Right cardiac atrium (tissue), 5 donors: ENCODE data around the gene RNU7-1. TPM values are rescaled to one million over a fixed set of nuclear protein-coding genes. Genes with fewer than 3 reads are reported as not detected.

Experiments
- ATAC-seq, 2 donors: fragments of 200-7000 bp; cut with Tn5 transposase; one replicate each; pipeline versions ENCODE4 v1.8.0 to v1.9.1; 2020; ENCODE audit warnings: moderate library complexity in 2 of 2, mild to moderate bottlenecking in 1 of 2
- DNase-seq, 3 donors: peaks; one replicate each; pipeline ENCODE4 v3.0.0-alpha.2; 2020
- H3K27ac ChIP-seq: one replicate; pipeline ENCODE4 v1.5.1; 2013; ENCODE audit warnings: mild to moderate bottlenecking, low read length, control low read depth, moderate library complexity
- H3K27me3 ChIP-seq: one replicate; pipeline ENCODE4 v1.6.1; 2013; ENCODE audit not compliant: control insufficient read depth, insufficient read depth
- H3K4me1 ChIP-seq: one replicate; pipeline ENCODE4 v1.6.1; 2013; ENCODE audit warnings: low read length; ENCODE audit not compliant: control insufficient read depth, insufficient read depth
- H3K4me3 ChIP-seq: one replicate; pipeline ENCODE4 v1.5.1; 2013; ENCODE audit warnings: low read length, control low read depth
- H3K9me3 ChIP-seq: one replicate; pipeline ENCODE4 v1.6.1; 2013; ENCODE audit warnings: low read length; ENCODE audit not compliant: control insufficient read depth
- WGBS: extraction: QIAGEN DNeasy Blood & Tissue Kit; methylation state at CpG from one replicate; pipeline ENCODE4 v1.1.7; 2013; 5-methylcytosine and 5-hydroxymethylcytosine counted together
- intact Hi-C, 4 donors: fragments of 100-400 bp; cut with DNase I; formaldehyde crosslinking; loops; one replicate each; pipeline versions ENCODE4 v1.11.0 to v1.14.0; 2022 to 2023
- polyA plus RNA-seq: library from polyadenylated mRNA; stranded (reverse); fragments of 200-250 nt; gene quantifications from one replicate; pipeline ENCODE4 v1.2.3, GENCODE V29; 2013
- total RNA-seq, 4 donors: library from RNA; stranded (reverse); fragmentation: NEBNext Ultra II Directional; extraction: Animal tissue kit (Norgen Biotek cat#: 25700); gene quantifications; one replicate each; pipeline ENCODE4 v1.2.1, GENCODE V29; 2021
- donor health status: healthy with polysubstance abuse.
- donor health status: DM: no; HTN: yes; CAD: no.
- donor health status: DM: no; HTN: no; CAD: no.
- donor health status: DM: no; HTN: yes; CAD: no; lungs with severe emphysema.
- donor health status: DM: yes; HTN: yes; CAD: no.

RNU7-1 gene
- total and polyA plus RNA-seq, 5 donors, result not detected

DNA sequence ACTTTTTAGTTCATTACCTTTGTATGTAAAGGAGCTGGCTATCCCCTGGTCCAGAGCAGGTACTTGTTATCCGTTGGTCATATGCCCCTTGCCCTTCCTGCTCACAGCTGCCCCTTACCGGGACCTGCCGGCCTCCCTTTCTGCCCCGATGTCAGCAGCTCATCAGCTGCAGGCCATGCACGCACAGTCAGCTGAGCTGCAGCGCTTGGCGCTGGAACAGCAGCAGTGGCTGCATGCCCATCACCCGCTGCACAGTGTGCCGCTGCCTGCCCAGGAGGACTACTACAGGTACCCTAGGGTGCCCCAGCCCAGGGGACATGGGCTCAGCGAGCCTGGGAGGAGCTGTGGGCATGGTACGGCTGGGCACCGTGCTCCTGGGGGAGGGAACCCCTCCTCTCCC is 2.3 kb upstream of the RNU7-1 start:
- 82% methylated on average over 12 of the region's 12 CpGs for WGBS
- peak; percentile 24 to 77 (median 68) for DNase-seq
- peaks cover 2% of the 10 kb centered on the region for H3K4me1 ChIP-seq
- H3K27ac ChIP-seq, result no peak overlapping the region
- no peaks in the 10 kb centered on the region for H3K9me3 ChIP-seq
- intact Hi-C loops, result loop anchor here in 1 of 4 donors (10.0 kb wide), 1 partner anchor 174 kb away; no protein-coding TSS in a partner anchor
- H3K4me3 ChIP-seq, result no peak overlapping the region
- ATAC-seq, result no peak
- H3K27me3 ChIP-seq, result no peaks in the 10 kb centered on the region

DNA sequence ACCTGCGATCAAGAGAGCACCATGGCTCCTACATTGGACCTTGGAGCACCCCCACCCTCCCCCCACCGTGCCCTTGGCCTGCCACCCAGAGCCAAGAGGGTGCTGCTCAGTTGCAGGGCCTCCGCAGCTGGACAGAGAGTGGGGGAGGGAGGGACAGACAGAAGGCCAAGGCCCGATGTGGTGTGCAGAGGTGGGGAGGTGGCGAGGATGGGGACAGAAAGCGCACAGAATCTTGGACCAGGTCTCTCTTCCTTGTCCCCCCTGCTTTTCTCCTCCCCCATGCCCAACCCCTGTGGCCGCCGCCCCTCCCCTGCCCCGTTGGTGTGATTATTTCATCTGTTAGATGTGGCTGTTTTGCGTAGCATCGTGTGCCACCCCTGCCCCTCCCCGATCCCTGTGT is 1.8 kb upstream of the RNU7-1 start:
- Histone ChIP-seq H3K27ac (no peak overlapping the region), H3K9me3 (no peaks in the 10 kb centered on the region), H3K4me1 (peaks cover 2% of the 10 kb centered on the region), H3K4me3 (no peak overlapping the region), H3K27me3 (no peaks in the 10 kb centered on the region)
- 82% methylated on average over 12 of the region's 12 CpGs for WGBS
- DNase-seq, result peak; percentile 35 to 75 (median 66)
- intact Hi-C loops, result loop anchor here in 1 of 4 donors (10.0 kb wide), 1 partner anchor 173 kb away; no protein-coding TSS in a partner anchor
- no peak for ATAC-seq

DNA sequence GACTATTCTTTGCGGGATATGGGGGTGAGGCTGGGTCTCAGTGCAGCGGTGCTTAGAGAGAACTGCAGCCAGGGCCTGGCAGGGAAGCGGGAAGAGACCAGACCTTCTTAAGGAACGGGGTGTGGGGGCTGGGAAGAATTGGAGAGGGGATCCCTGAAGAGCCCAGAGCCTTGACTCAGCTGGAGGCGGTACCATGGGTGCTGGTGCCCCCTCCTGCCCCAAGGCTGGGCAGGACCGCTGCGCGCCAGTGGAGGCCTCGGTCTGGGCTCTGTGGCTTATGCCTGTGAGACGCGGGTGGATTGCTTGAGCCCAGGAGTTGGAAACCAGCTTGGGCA is 1.3 kb upstream of the RNU7-1 start:
- Histone ChIP-seq H3K4me1 (peaks cover 2% of the 10 kb centered on the region), H3K27ac (no peak overlapping the region), H3K4me3 (no peak overlapping the region), H3K27me3 (no peaks in the 10 kb centered on the region), H3K9me3 (no peaks in the 10 kb centered on the region)
- WGBS, result 90% methylated on average over 11 of the region's 11 CpGs
- ATAC-seq (no peak), DNase-seq (peak; percentile 33 to 77 (median 69))
- intact Hi-C loops, result loop anchor here in 1 of 4 donors (10.0 kb wide), 1 partner anchor 173 kb away; no protein-coding TSS in a partner anchor

DNA sequence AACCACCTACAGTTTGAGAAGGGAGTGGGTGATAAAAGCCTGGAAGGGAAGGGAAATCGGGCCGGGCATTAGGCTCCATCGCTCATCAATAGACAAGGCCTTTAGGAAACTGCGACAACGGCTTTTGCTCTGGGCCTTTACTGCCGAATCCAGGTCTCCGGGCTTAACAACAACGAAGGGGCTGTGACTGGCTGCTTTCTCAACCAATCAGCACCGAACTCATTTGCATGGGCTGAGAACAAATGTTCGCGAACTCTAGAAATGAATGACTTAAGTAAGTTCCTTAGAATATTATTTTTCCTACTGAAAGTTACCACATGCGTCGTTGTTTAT is 261 bp upstream of the RNU7-1 start:
- Histone ChIP-seq H3K4me3 (peak overlapping the region; percentile 35), H3K27ac (peak overlapping the region; percentile 97), H3K9me3 (no peaks in the 10 kb centered on the region), H3K27me3 (no peaks in the 10 kb centered on the region), H3K4me1 (peaks cover 1% of the 10 kb centered on the region)
- WGBS, result under 1% methylated on average over 13 of the region's 13 CpGs
- peak; percentile 62 to 64 for ATAC-seq
- intact Hi-C loops, result loop anchor here in 1 of 4 donors (10.0 kb wide), 1 partner anchor 171 kb away; no protein-coding TSS in a partner anchor
- peak; percentile 79 to 90 (median 88) for DNase-seq

DNA sequence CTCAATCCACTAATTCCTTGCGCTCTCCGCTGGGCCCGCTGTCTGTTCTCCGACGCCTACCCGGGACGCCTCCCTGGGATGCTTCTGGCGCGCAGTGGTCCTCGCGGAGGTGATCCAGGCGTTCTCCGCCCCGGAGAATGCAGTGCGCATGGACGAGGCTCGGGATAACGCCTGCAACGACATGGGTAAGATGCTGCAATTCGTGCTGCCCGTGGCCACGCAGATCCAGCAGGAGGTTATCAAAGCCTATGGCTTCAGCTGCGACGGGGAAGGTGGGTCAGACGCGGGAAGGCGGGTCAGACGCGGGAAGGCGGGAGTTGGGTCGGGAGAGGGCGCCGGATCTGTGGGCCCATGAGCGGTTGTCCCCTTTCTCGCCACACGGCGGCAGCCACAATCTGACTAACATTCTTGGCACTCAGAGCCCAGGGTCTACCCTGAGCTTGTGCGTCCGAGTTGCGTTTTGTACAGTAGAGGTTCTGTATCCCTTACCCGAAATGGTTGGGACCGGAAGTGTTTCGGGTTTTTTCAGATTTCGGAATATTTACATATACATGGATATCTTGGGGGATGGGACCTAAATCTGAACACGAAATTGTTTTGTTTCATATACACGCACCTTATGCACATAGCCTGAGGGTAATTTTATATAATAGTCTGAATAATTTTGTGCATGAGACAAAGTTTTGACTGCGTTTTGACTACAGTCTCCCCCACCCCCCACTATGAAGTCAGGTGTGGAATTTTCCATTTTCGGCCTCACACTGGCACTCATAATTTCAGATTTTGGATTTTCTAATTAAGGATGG is 968 bp downstream of the RNU7-1 start:
- Histone ChIP-seq H3K27ac (peak overlapping the region; percentile 96), H3K27me3 (no peaks in the 10 kb centered on the region), H3K4me1 (no peaks in the 10 kb centered on the region), H3K4me3 (peak overlapping the region; percentile 35), H3K9me3 (no peaks in the 10 kb centered on the region)
- 3% methylated on average over 48 of the region's 48 CpGs for WGBS
- ATAC-seq, result peak; percentile 78 to 79
- peak; percentile 93 to 97 (median 97) for DNase-seq
- intact Hi-C loops, result loop anchor here in 3 of 4 donors (2.0 to 10.0 kb wide), 4 partner anchors 18 to 170 kb away; partner anchors contain the start of gene ATN1 (in 1 of the 3)

DNA sequence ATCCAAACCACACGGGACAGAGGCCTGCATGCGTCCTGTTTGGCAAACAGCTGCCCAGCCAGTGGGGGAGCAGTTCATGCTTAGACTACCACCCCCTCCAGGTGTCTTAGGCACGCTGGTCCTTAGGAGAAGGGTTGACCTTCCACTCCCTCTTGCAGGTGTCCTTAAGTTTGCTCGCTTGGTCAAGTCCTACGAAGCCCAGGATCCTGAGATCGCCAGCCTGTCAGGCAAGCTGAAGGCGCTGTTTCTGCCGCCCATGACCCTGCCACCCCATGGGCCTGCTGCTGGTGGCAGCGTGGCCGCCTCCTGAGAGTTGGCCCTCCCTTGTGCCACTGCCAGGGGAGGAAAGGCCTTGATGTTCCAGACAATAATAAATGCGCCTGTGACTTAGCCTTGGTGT is 2.0 kb downstream of the RNU7-1 start:
- no peaks in the 10 kb centered on the region for H3K9me3 ChIP-seq
- WGBS, result 79% methylated on average over 11 of the region's 11 CpGs
- no peaks in the 10 kb centered on the region for H3K27me3 ChIP-seq
- H3K4me3 ChIP-seq, result no peak overlapping the region
- ATAC-seq (no peak), DNase-seq (peak; percentile 24 to 64 (median 58))
- no peak overlapping the region for H3K27ac ChIP-seq
- intact Hi-C loops, result loop anchor here in 3 of 4 donors (2.0 to 10.0 kb wide), 4 partner anchors 19 to 169 kb away; partner anchors contain the start of gene ATN1 (in 1 of the 3)
- H3K4me1 ChIP-seq, result no peaks in the 10 kb centered on the region

DNA sequence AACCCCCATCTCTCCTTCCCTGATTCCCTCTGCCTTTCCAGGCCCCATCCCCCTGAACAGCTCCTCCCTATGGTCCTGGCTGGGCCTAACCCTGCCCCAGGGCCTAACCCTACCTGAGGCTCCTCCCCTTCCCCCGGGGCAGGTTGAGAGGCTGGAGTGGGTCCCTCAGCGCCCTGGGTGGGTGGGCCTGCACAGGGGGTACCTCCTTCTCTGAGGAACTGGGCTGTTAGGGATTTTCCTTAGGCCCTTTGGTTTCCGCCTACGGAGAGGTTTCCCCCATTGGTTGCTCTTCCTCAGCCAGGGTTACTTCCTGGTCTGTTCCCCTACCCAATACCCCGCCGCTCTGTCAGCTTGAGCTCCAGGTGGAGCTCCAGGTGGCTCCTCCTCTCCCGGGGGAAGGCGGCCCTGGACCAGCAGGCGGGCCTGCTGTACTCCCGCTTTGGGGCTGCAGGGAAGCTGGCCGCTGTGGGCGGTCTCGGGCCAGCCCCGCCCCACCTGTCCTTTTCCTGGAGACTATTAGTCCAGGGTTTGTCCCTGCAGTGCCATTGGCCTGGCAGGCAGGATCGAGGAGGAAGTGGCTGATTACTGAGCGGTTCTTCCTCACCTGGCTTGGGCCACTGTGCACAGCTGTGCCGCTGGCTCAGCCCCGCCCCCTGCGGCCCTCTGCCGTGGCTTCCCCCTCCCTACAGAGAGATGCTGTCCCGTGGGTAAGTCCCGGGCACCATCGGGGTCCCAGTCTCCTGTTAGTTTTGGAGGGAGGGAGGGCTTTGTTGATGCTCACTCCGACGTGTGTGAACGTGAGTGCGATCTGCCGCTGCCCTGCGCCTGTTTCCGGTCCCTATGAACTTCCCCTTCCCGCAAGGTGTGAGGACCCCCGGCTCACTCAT is 2.7 kb downstream of the RNU7-1 start:
- no peak for ATAC-seq
- WGBS, result 36% methylated on average over 32 of the region's 32 CpGs
- DNase-seq, result peak; percentile 57 to 77 (median 75)
- H3K9me3 ChIP-seq, result no peaks in the 10 kb centered on the region
- H3K27me3 ChIP-seq, result no peaks in the 10 kb centered on the region
- H3K4me1 ChIP-seq, result no peaks in the 10 kb centered on the region
- H3K27ac ChIP-seq, result no peak overlapping the region
- intact Hi-C loops, result loop anchor here in 2 of 4 donors (5.0 to 10.0 kb wide), 2 partner anchors 166 to 169 kb away; no protein-coding TSS in a partner anchor
- no peak overlapping the region for H3K4me3 ChIP-seq

DNA sequence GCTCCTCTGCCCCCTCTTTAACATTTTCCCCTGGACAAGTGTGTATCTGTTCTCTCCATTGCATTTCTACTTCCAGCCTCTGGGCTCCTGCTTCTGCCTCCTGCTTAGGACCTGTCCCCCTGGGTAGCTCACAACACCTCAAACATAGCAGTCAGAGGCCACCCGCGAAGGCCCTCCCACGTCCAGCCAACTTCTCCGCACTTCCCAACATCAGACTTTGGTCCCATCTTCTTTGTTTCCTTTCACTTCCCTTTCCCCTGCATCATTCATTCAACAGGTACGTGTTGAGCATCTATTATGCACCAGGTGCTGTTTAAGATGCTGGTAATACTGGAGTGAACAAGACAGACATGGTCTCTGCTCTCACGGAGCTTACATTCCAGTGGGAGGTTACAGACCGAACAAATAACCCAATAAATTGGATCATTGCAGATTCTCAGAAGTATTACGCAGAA is 3.3 kb downstream of the RNU7-1 start:
- no peak overlapping the region for H3K4me3 ChIP-seq
- H3K27ac ChIP-seq, result no peak overlapping the region

DNA sequence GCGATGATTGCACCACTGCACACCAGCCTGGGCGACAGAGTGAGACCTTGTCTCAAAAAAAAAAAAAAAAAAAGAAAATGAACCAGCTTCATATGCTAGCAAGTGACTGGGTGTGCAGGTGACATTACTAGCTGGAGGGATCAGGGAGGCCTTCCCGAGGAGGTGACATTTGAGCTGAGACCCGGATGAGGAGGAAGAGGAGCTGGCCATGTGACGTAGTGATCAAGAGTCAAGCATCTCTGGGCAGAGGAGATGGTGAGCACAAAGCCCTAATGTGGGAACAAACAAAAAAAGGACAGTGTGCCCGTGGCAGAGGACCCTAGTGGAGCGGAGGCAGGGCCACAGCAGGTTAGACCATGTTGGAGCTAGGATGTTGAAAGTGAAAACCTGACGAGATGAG is 4.0 kb downstream of the RNU7-1 start:
- Histone ChIP-seq H3K27me3 (no peaks in the 10 kb centered on the region), H3K9me3 (no peaks in the 10 kb centered on the region), H3K4me3 (no peak overlapping the region), H3K27ac (no peak overlapping the region), H3K4me1 (no peaks in the 10 kb centered on the region)
- WGBS, result 87% methylated on average over 8 of the region's 8 CpGs
- ATAC-seq (no peak), DNase-seq (no peak)
- intact Hi-C loops, result loop anchor here in 2 of 4 donors (5.0 to 10.0 kb wide), 2 partner anchors 165 to 167 kb away; no protein-coding TSS in a partner anchor

More for the DNA sequence above, 3.3 kb downstream of the RNU7-1 start:
- ATAC-seq (no peak), DNase-seq (peak in 2 of 3 donors; percentile 11 to 40)
- Histone ChIP-seq H3K4me1 (no peaks in the 10 kb centered on the region), H3K9me3 (no peaks in the 10 kb centered on the region), H3K27me3 (no peaks in the 10 kb centered on the region)
- intact Hi-C loops, result loop anchor here in 2 of 4 donors (5.0 to 10.0 kb wide), 2 partner anchors 165 to 168 kb away; no protein-coding TSS in a partner anchor
- whole genome bisulfite sequencing, result 71% methylated on average over 8 of the region's 8 CpGs

DNA sequence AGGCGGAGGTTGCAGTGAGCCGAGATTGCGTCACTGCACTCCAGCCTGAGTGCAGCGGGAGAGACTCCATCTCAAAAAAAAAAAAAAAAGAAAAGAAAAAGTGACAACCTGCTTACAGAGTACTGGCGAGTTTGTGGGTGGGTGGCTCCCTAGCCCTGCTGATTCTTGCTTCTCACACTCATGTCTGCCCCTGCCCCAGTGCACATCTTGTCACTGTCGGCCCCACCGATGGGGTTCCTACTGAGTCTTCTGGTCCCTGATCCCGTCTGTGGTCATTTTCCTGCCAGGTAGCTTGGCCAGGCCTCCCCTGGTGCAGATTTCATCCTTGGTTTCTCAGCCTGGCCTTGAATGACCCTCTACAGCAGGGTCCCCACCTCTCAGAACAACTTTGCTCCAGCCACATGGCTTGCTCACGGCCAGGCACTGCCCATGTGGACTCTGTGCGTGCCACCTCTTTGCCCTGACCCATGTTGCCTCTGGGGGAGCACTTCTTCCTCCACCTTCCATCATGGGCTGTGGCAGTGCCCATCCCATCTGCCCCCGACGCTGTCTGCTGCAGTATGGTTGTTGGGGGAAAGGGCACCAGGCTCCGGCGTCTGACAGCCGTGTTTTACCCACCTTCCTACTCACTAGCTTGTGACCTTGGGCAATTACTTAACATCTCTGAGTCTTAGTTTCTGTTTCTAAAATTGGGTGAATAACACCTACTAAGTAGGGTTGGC is 5.4 kb downstream of the RNU7-1 start:
- Histone ChIP-seq H3K27ac (no peak overlapping the region), H3K9me3 (no peaks in the 10 kb centered on the region), H3K4me1 (no peaks in the 10 kb centered on the region), H3K27me3 (no peaks in the 10 kb centered on the region), H3K4me3 (no peak overlapping the region)
- no peak for ATAC-seq
- WGBS, result 79% methylated on average over 15 of the region's 15 CpGs
- DNase-seq, result peak in 2 of 3 donors; percentile 24 to 42
- intact Hi-C loops, result loop anchor here in 2 of 4 donors (5.0 to 10.0 kb wide), 2 partner anchors 163 to 166 kb away; no protein-coding TSS in a partner anchor
